ENCODE results near the gene MSL1.
A peak's percentile ranks its signal among the peaks of the same experiment; 100 is the strongest.
"Not testable (repeated sequence)": the region's sequence is repeated elsewhere in the genome, so short reads cannot be mapped to it uniquely, and the experiment has no call there.

Gene MSL1

GRCh38 chr17:40122999-40123810 lies 1.4 kb downstream of the MSL1 start:
- DNase-seq = peak in 33 of 56 donors; percentile 10 to 60 (median 34)

- no peak for DNase-seq
Measured at GRCh38 chr17:40123811-40124114, 2.0 kb downstream of the MSL1 start.

GRCh38 chr17:40124279-40125141 lies 2.7 kb downstream of the MSL1 start:
- DNase-seq = peak in 14 of 56 donors; percentile 8 to 56 (median 17)

GRCh38 chr17:40129498-40129897 lies 7.7 kb downstream of the MSL1 start:
- no peak for DNase-seq

GRCh38 chr17:40130352-40131042 lies 8.7 kb downstream of the MSL1 start:
- DNase-seq = peak in 3 of 56 donors; percentile 1 to 25 (median 3)

- DNase-seq = no peak
Measured at GRCh38 chr17:40134184-40134583, 12.4 kb downstream of the MSL1 start.

GRCh38 chr17:40135817-40136216 lies 14.0 kb downstream of the MSL1 start:
- DNase-seq = no peak

GRCh38 chr17:40139566-40140058 lies 17.8 kb downstream of the MSL1 start:
- DNase-seq = peak in 11 of 56 donors; percentile 10 to 51 (median 38)

GRCh38 chr17:40143166-40143565 lies 21.4 kb downstream of the MSL1 start:
- DNase-seq = not testable (repeated sequence)

- no peak for DNase-seq
Measured at GRCh38 chr17:40145476-40145875, 23.7 kb downstream of the MSL1 start.

GRCh38 chr17:40148527-40148926 lies 26.8 kb downstream of the MSL1 start:
- DNase-seq = no peak

GRCh38 chr17:40150276-40150675 lies 28.5 kb downstream of the MSL1 start:
- DNase-seq = no peak

- no peak for DNase-seq
Measured at GRCh38 chr17:40151414-40151963, 29.7 kb downstream of the MSL1 start.

GRCh38 chr17:40153603-40154236 lies 31.9 kb downstream of the MSL1 start:
- DNase-seq = no peak

GRCh38 chr17:40157973-40158372 lies 36.2 kb downstream of the MSL1 start:
- no peak for DNase-seq

- DNase-seq = no peak
Measured at GRCh38 chr17:40158438-40159013, 36.8 kb downstream of the MSL1 start.

GRCh38 chr17:40159456-40159855 lies 37.7 kb downstream of the MSL1 start:
- DNase-seq = no peak

GRCh38 chr17:40167685-40168261 lies 46.0 kb downstream of the MSL1 start:
- no peak for DNase-seq

- DNase-seq = peak in 15 of 56 donors; percentile 8 to 60 (median 22)
Measured at GRCh38 chr17:40168262-40168832, 46.6 kb downstream of the MSL1 start.

GRCh38 chr17:40170325-40170724 lies 48.6 kb downstream of the MSL1 start:
- no peak for DNase-seq
